H9 (cell line): ENCODE data around the gene LARP1. TPM values are rescaled to one million over a fixed set of nuclear protein-coding genes. Genes with fewer than 3 reads are reported as not detected.
"Not testable (repeated sequence)": the region's sequence is repeated elsewhere in the genome, so short reads cannot be mapped to it uniquely, and the experiment has no call there.

Source experiments
- DNase-seq: peaks from one replicate; pipeline ENCODE4 v3.0.0-alpha.2; 2017
- H2AFZ ChIP-seq: one replicate; pipeline ENCODE4 v1.6.1; 2013; ENCODE audit warnings: mild to moderate bottlenecking, low read length, control low read depth, moderate library complexity
- H2AK5ac ChIP-seq: 2 replicates; pipeline ENCODE4 v1.6.1; 2013; ENCODE audit warnings: low read length, control low read depth, mixed read lengths; ENCODE audit not compliant: insufficient read length
- H2BK120ac ChIP-seq: one replicate; pipeline ENCODE4 v1.6.1; 2013; ENCODE audit warnings: low read depth, mild to moderate bottlenecking, low read length, control low read depth, inconsistent platforms; ENCODE audit not compliant: poor library complexity, severe bottlenecking
- H2BK12ac ChIP-seq: 2 replicates; pipeline ENCODE4 v1.6.1; 2013; ENCODE audit warnings: low read length, control low read depth, mixed read lengths, low read depth; ENCODE audit not compliant: insufficient read length
- H2BK15ac ChIP-seq: 2 replicates; pipeline ENCODE4 v1.6.1; 2013; ENCODE audit warnings: low read depth, low read length, control low read depth
- H2BK20ac ChIP-seq: one replicate; pipeline ENCODE4 v1.6.1; 2013; ENCODE audit warnings: low read depth, mild to moderate bottlenecking, low read length, control low read depth, inconsistent platforms; ENCODE audit not compliant: poor library complexity, severe bottlenecking
- H2BK5ac ChIP-seq: 2 replicates; pipeline ENCODE4 v1.6.1; 2013; ENCODE audit warnings: low read length, control low read depth, mixed read lengths; ENCODE audit not compliant: insufficient read length
- H3K14ac ChIP-seq: 2 replicates; pipeline ENCODE4 v1.6.1; 2013; ENCODE audit warnings: low read length, control low read depth; ENCODE audit not compliant: insufficient read depth
- H3K18ac ChIP-seq: 2 replicates; pipeline ENCODE4 v1.6.1; 2013; ENCODE audit warnings: low read depth, mild to moderate bottlenecking, mixed read lengths, low read length, control low read depth; ENCODE audit not compliant: insufficient read length
- H3K23ac ChIP-seq: 2 replicates; pipeline ENCODE4 v1.6.1; 2013; ENCODE audit warnings: low read length, control low read depth, mixed read lengths, low read depth; ENCODE audit not compliant: insufficient read length
- H3K23me2 ChIP-seq: 2 replicates; pipeline ENCODE4 v1.6.1; 2013; ENCODE audit warnings: low read depth, mild to moderate bottlenecking, mixed read lengths, low read length, control low read depth; ENCODE audit not compliant: insufficient read length, poor library complexity, severe bottlenecking
- H3K27ac ChIP-seq: 2 replicates; pipeline ENCODE4 v1.5.1; 2013; ENCODE audit warnings: low read length, control low read depth, mixed read lengths, low read depth; ENCODE audit not compliant: insufficient read length
- H3K27me3 ChIP-seq: 2 replicates; pipeline ENCODE4 v1.6.1; 2013; ENCODE audit warnings: low read length, control low read depth, inconsistent platforms; ENCODE audit not compliant: insufficient read depth
- H3K4ac ChIP-seq: 2 replicates; pipeline ENCODE4 v1.6.1; 2013; ENCODE audit warnings: low read depth, mild to moderate bottlenecking, control low read depth, inconsistent platforms, low read length, moderate library complexity
- H3K4me1 ChIP-seq: 2 replicates; pipeline ENCODE4 v1.6.1; 2013; ENCODE audit warnings: low read length, control low read depth, inconsistent platforms; ENCODE audit not compliant: insufficient read depth
- H3K4me2 ChIP-seq: 2 replicates; pipeline ENCODE4 v1.6.1; 2013; ENCODE audit warnings: low read length, control low read depth, mixed read lengths; ENCODE audit not compliant: insufficient read length, insufficient read depth
- H3K56ac ChIP-seq: 2 replicates; pipeline ENCODE4 v1.6.1; 2013; ENCODE audit warnings: low read depth, mild to moderate bottlenecking, mixed read lengths, low read length, control low read depth; ENCODE audit not compliant: insufficient read length
- H3K79me1 ChIP-seq: 2 replicates; pipeline ENCODE4 v1.6.1; 2013; ENCODE audit warnings: low read depth, mild to moderate bottlenecking, moderate library complexity, low read length, control low read depth, inconsistent platforms; ENCODE audit not compliant: insufficient read depth, poor library complexity, severe bottlenecking
- H3K79me2 ChIP-seq: 2 replicates; pipeline ENCODE4 v1.6.1; 2013; ENCODE audit warnings: low read length, control low read depth, inconsistent platforms; ENCODE audit not compliant: insufficient read depth
- H3K9ac ChIP-seq: 2 replicates; pipeline ENCODE4 v1.6.1; 2013; ENCODE audit warnings: low read length, control low read depth, mixed read lengths; ENCODE audit not compliant: insufficient read length; ENCODE audit errors: extremely low read depth
- H3K9me3 ChIP-seq: one replicate; pipeline ENCODE4 v1.6.1; 2013; ENCODE audit warnings: low read depth, low read length, inconsistent platforms; ENCODE audit not compliant: control insufficient read depth
- H3T11ph ChIP-seq: one replicate; pipeline ENCODE4 v1.6.1; 2013; ENCODE audit warnings: mild to moderate bottlenecking, low read length, control low read depth, inconsistent platforms
- H4K20me1 ChIP-seq: one replicate; pipeline ENCODE4 v1.6.1; 2013; ENCODE audit not compliant: control insufficient read depth, insufficient read length, insufficient read depth
- H4K5ac ChIP-seq: 2 replicates; pipeline ENCODE4 v1.6.1; 2013; ENCODE audit warnings: low read depth, mild to moderate bottlenecking, mixed read lengths, low read length, control low read depth; ENCODE audit not compliant: insufficient read length
- H4K8ac ChIP-seq: replicated peaks from 2 replicates; pipeline ENCODE4 v1.6.1; 2013; ENCODE audit warnings: low read length, control low read depth, mixed read lengths, low read depth; ENCODE audit not compliant: insufficient read length
- H4K91ac ChIP-seq: 2 replicates; pipeline ENCODE4 v1.6.1; 2013; ENCODE audit warnings: low read depth, mild to moderate bottlenecking, moderate library complexity, mixed read lengths, low read length, control low read depth; ENCODE audit not compliant: insufficient read length
- H3K27ac Mint-ChIP-seq, 3 experiments: 2 replicates in 2 of 3; 3 replicates in 1 of 3; pipeline ENCODE4 v1.8.0; 2020 to 2021; ENCODE audit warnings: mixed read lengths in 3 of 3, mild to moderate bottlenecking in 1 of 3, moderate library complexity in 1 of 3
- H3K27me3 Mint-ChIP-seq: 2 replicates; pipeline ENCODE4 v1.8.0; 2021; ENCODE audit warnings: low read depth, mild to moderate bottlenecking, moderate library complexity, mixed read lengths
- H3K36me3 Mint-ChIP-seq, 3 experiments: 2 replicates in 2 of 3; 3 replicates in 1 of 3; pipeline ENCODE4 v1.8.0; 2020 to 2021; ENCODE audit warnings: low read depth in 3 of 3, mixed read lengths in 3 of 3; ENCODE audit not compliant: insufficient read depth in 1 of 3
- H3K4me1 Mint-ChIP-seq, 2 experiments: 2 replicates each; pipeline ENCODE4 v1.8.0; 2020; ENCODE audit warnings: mixed read lengths in 2 of 2
- H3K4me3 Mint-ChIP-seq, 2 experiments: 2 replicates in 1 of 2; 3 replicates in 1 of 2; pipeline ENCODE4 v1.8.0; 2020 to 2021; ENCODE audit warnings: mild to moderate bottlenecking in 2 of 2, mixed read lengths in 2 of 2, moderate library complexity in 1 of 2
- H3K9me3 Mint-ChIP-seq, 2 experiments: 2 replicates in 1 of 2; 3 replicates in 1 of 2; pipeline ENCODE4 v1.8.0; 2020; ENCODE audit warnings: mild to moderate bottlenecking in 2 of 2, mixed read lengths in 2 of 2, moderate library complexity in 1 of 2
- CTCF ChIP-seq: fragments of 200-600 bp; sonication (generic); conservative IDR thresholded peaks from 3 replicates; pipeline ENCODE4 v1.8.0; 2021; ENCODE audit warnings: antibody characterized with exemption, mild to moderate bottlenecking
- WGBS: extraction: QIAGEN DNeasy Blood & Tissue Kit; methylation state at CpG from one replicate; pipeline ENCODE4 v1.1.7; 2013; ENCODE audit warnings: missing lambda C conversion rate, low lambda C conversion rate, mixed read lengths; ENCODE audit not compliant: insufficient read length; ENCODE audit errors: extremely low coverage; 5-methylcytosine and 5-hydroxymethylcytosine counted together
- total RNA-seq: library from RNA; stranded (reverse); gene quantifications from 2 replicates; pipeline ENCODE4 v1.2.1, GENCODE V29; 2021

The LARP1 gene
- total RNA-seq, 1 experiment from 2014 or later, result 405 TPM

GRCh38 chr5:154834053-154834452, 78.9 kb downstream of the LARP1 start:
- no peak overlapping the region for H3K14ac ChIP-seq
- no peak overlapping the region for H2BK15ac ChIP-seq
- Mint-ChIP-seq H3K27me3 (no peaks in the 10 kb centered on the region; the same call in 1 of the 2 replicates), H3K27ac (no peak overlapping the region), H3K4me1 (peaks cover 6% of the 10 kb centered on the region in 2 experiments), H3K4me3 (no peak overlapping the region), H3K9me3 (no peaks in the 10 kb centered on the region), H3K36me3 (peaks cover 0 to 19% (median 18%) of the 10 kb centered on the region in 3 experiments; a peak in 4 of 7 replicates)
- H3K23me2 ChIP-seq, result no peaks in the 10 kb centered on the region
- H4K8ac ChIP-seq, result no peak overlapping the region
- no peak for DNase-seq
- no peak overlapping the region for H3K27ac ChIP-seq
- no peak overlapping the region for H3K23ac ChIP-seq
- H2BK12ac ChIP-seq, result no peak overlapping the region
- no peaks in the 10 kb centered on the region for H4K20me1 ChIP-seq
- no peak overlapping the region for H3K4ac ChIP-seq
- H3K79me1 ChIP-seq, result no peaks in the 10 kb centered on the region
- no peaks in the 10 kb centered on the region for H3K4me1 ChIP-seq
- no peak for TF ChIP-seq CTCF
- H3K18ac ChIP-seq, result no peak overlapping the region
- H3K9me3 ChIP-seq, result no peaks in the 10 kb centered on the region
- no peak overlapping the region for H3K4me2 ChIP-seq
- H4K5ac ChIP-seq, result no peak overlapping the region
- H3K27me3 ChIP-seq, result no peaks in the 10 kb centered on the region
- no peaks in the 10 kb centered on the region for H3K79me2 ChIP-seq
- no peak overlapping the region for H2AK5ac ChIP-seq
- H3T11ph ChIP-seq, result no peak overlapping the region
- no peak overlapping the region for H2BK5ac ChIP-seq
- no CpG with 5 or more reads among the region's 1 CpG for WGBS
- no peak overlapping the region for H2BK20ac ChIP-seq
- no peak overlapping the region for H3K9ac ChIP-seq
- no peak overlapping the region for H2BK120ac ChIP-seq
- no peak overlapping the region for H2AFZ ChIP-seq
- no peak overlapping the region for H3K56ac ChIP-seq
- no peak overlapping the region for H4K91ac ChIP-seq

DNA sequence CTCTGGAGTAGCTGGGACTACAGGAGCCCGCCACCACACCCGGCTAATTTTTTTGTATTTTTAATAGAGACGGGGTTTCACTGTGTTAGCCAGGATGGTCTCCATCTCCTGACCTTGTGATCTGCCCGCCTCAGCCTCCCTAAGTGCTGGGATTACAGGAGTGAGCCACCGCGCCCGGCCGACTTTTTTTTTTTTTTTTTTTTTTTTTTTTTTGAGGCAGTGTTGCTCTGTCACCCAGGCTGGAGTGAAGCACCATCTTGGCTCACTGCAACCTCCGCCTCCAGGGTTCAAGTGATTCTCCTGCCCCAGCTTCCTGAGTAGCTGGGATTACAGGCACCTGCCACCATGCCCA, 80.5 kb downstream of the LARP1 start:
- not testable (repeated sequence) for H3K27me3 Mint-ChIP-seq, H3K56ac ChIP-seq, H4K8ac ChIP-seq, DNase-seq, H3K4me1 Mint-ChIP-seq, H2BK12ac ChIP-seq, H2AK5ac ChIP-seq, H3K23ac ChIP-seq, H2BK15ac ChIP-seq, H3K27ac Mint-ChIP-seq, H4K91ac ChIP-seq, H3K14ac ChIP-seq, H3K9me3 Mint-ChIP-seq, H4K5ac ChIP-seq, H3K27me3 ChIP-seq, H3K4me2 ChIP-seq, H2BK5ac ChIP-seq, H3K9ac ChIP-seq, H3K79me2 ChIP-seq, H3T11ph ChIP-seq, H3K27ac ChIP-seq, H3K79me1 ChIP-seq, H3K4ac ChIP-seq, H2BK20ac ChIP-seq, H3K9me3 ChIP-seq, H2BK120ac ChIP-seq, H3K23me2 ChIP-seq, H4K20me1 ChIP-seq, H3K4me3 Mint-ChIP-seq, H2AFZ ChIP-seq, H3K18ac ChIP-seq, H3K4me1 ChIP-seq
- H3K36me3 Mint-ChIP-seq, result peaks cover 0 to 11% (median 9%) of the 10 kb centered on the region in 3 experiments; a peak in 4 of 7 replicates
- no CpG with 5 or more reads among the region's 9 CpGs for WGBS
